Measurements from ENCODE around the gene MIEN1. TPM values are rescaled to one million over a fixed set of nuclear protein-coding genes. Genes with fewer than 3 reads are reported as not detected.

Gene MIEN1
- total and polyA plus RNA-seq, 5 donors = 53.6 to 152 (median 65.3) TPM

- ATAC-seq = no peak
- DNase-seq = no peak
- intact Hi-C loops (cut with DNase I) = no loop called here
- Histone ChIP-seq H3K4me1 (ENCODE audit: control insufficient read depth, insufficient read depth, low read length) (no peaks in the 10 kb centered on the region), H3K4me3 (ENCODE audit: low read length) (no peak overlapping the region), H3K9me3 (ENCODE audit: control insufficient read depth, low read length) (no peaks in the 10 kb centered on the region), H3K27ac (ENCODE audit: low read length) (no peak overlapping the region), H3K27me3 (ENCODE audit: control insufficient read depth, insufficient read depth) (no peaks in the 10 kb centered on the region)
- 92% methylated on average over 7 of the region's 7 CpGs for WGBS
Observed at GRCh38 chr17:39746145-39746461, 15.8 kb upstream of the MIEN1 start.

- Histone ChIP-seq H3K4me3 (ENCODE audit: low read length) (no peak overlapping the region), H3K27ac (ENCODE audit: low read length) (no peak overlapping the region), H3K9me3 (ENCODE audit: control insufficient read depth, low read length) (no peaks in the 10 kb centered on the region), H3K4me1 (ENCODE audit: control insufficient read depth, insufficient read depth, low read length) (no peaks in the 10 kb centered on the region), H3K27me3 (ENCODE audit: control insufficient read depth, insufficient read depth) (no peaks in the 10 kb centered on the region)
- DNase-seq (peak in 2 of 3 donors; percentile 3 to 36), ATAC-seq (no peak)
- intact Hi-C loops (cut with DNase I) = no loop called here
- WGBS = 93% methylated on average over 23 of the region's 23 CpGs
Observed at GRCh38 chr17:39745335-39746144, 15.2 kb upstream of the MIEN1 start.

GRCh38 chr17:39744836-39745215, 14.5 kb upstream of the MIEN1 start:
- Histone ChIP-seq H3K4me3 (ENCODE audit: low read length) (no peak overlapping the region), H3K4me1 (ENCODE audit: control insufficient read depth, insufficient read depth, low read length) (no peaks in the 10 kb centered on the region), H3K27me3 (ENCODE audit: control insufficient read depth, insufficient read depth) (no peaks in the 10 kb centered on the region), H3K27ac (ENCODE audit: low read length) (no peak overlapping the region), H3K9me3 (ENCODE audit: control insufficient read depth, low read length) (no peaks in the 10 kb centered on the region)
- DNase-seq = peak in 2 of 3 donors; percentile 30 to 32
- intact Hi-C loops (cut with DNase I) = no loop called here
- ATAC-seq = no peak
- WGBS = 72% methylated on average over 8 of the region's 8 CpGs

- 82% methylated on average over 16 of the region's 16 CpGs for WGBS
- no peak for ATAC-seq
- H3K9me3 ChIP-seq (ENCODE audit: control insufficient read depth, low read length) = no peaks in the 10 kb centered on the region
- intact Hi-C loops (cut with DNase I) = no loop called here
- DNase-seq = peak in 2 of 3 donors; percentile 7 to 25
- no peaks in the 10 kb centered on the region for H3K27me3 ChIP-seq (ENCODE audit: control insufficient read depth, insufficient read depth)
- no peak overlapping the region for H3K4me3 ChIP-seq (ENCODE audit: low read length)
- H3K27ac ChIP-seq (ENCODE audit: low read length) = no peak overlapping the region
- H3K4me1 ChIP-seq (ENCODE audit: control insufficient read depth, insufficient read depth, low read length) = no peaks in the 10 kb centered on the region
Observed at GRCh38 chr17:39744075-39744835, 13.9 kb upstream of the MIEN1 start.

GRCh38 chr17:39742856-39743436, 12.6 kb upstream of the MIEN1 start:
- DNase-seq (peak in 2 of 3 donors; percentile 9 to 31), ATAC-seq (no peak)
- Histone ChIP-seq H3K27me3 (ENCODE audit: control insufficient read depth, insufficient read depth) (no peaks in the 10 kb centered on the region), H3K27ac (ENCODE audit: low read length) (no peak overlapping the region), H3K4me1 (ENCODE audit: control insufficient read depth, insufficient read depth, low read length) (no peaks in the 10 kb centered on the region), H3K4me3 (ENCODE audit: low read length) (no peak overlapping the region), H3K9me3 (ENCODE audit: control insufficient read depth, low read length) (no peaks in the 10 kb centered on the region)
- 81% methylated on average over 21 of the region's 21 CpGs for WGBS
- intact Hi-C loops (cut with DNase I) = no loop called here

- DNase-seq = peak in 2 of 3 donors; percentile 10 to 28
- no peaks in the 10 kb centered on the region for H3K27me3 ChIP-seq (ENCODE audit: control insufficient read depth, insufficient read depth)
- WGBS = 80% methylated on average over 18 of the region's 18 CpGs
Observed at GRCh38 chr17:39742126-39742855, 12.0 kb upstream of the MIEN1 start.

GRCh38 chr17:39740357-39741111, 10.2 kb upstream of the MIEN1 start:
- Histone ChIP-seq H3K27me3 (ENCODE audit: control insufficient read depth, insufficient read depth) (no peaks in the 10 kb centered on the region), H3K9me3 (ENCODE audit: control insufficient read depth, low read length) (no peaks in the 10 kb centered on the region), H3K4me1 (ENCODE audit: control insufficient read depth, insufficient read depth, low read length) (no peaks in the 10 kb centered on the region), H3K4me3 (ENCODE audit: low read length) (no peak overlapping the region), H3K27ac (ENCODE audit: low read length) (no peak overlapping the region)
- peak in 2 of 3 donors; percentile 52 to 56 for DNase-seq
- peak in 1 of 2 donors; percentile 39 for ATAC-seq
- intact Hi-C loops (cut with DNase I) = no loop called here
- 45% methylated on average over 16 of the region's 16 CpGs for WGBS

More at GRCh38 chr17:39742126-39742855, 12.0 kb upstream of the MIEN1 start:
- no peak for ATAC-seq
- Histone ChIP-seq H3K4me3 (ENCODE audit: low read length) (no peak overlapping the region), H3K27ac (ENCODE audit: low read length) (no peak overlapping the region), H3K9me3 (ENCODE audit: control insufficient read depth, low read length) (no peaks in the 10 kb centered on the region), H3K4me1 (ENCODE audit: control insufficient read depth, insufficient read depth, low read length) (no peaks in the 10 kb centered on the region)
- intact Hi-C loops (cut with DNase I) = no loop called here

- 40% methylated on average over 9 of the region's 9 CpGs for WGBS
- Histone ChIP-seq H3K4me3 (ENCODE audit: low read length) (no peak overlapping the region), H3K9me3 (ENCODE audit: control insufficient read depth, low read length) (no peaks in the 10 kb centered on the region), H3K4me1 (ENCODE audit: control insufficient read depth, insufficient read depth, low read length) (no peaks in the 10 kb centered on the region), H3K27me3 (ENCODE audit: control insufficient read depth, insufficient read depth) (no peaks in the 10 kb centered on the region), H3K27ac (ENCODE audit: low read length) (no peak overlapping the region)
- intact Hi-C loops (cut with DNase I) = no loop called here
- ATAC-seq (no peak), DNase-seq (peak in 1 of 3 donors; percentile 16)
Observed at GRCh38 chr17:39739885-39740356, 9.6 kb upstream of the MIEN1 start.

- H3K4me3 ChIP-seq (ENCODE audit: low read length) = peak overlapping the region; percentile 30
- peak in 2 of 3 donors; percentile 63 to 66 for DNase-seq
- WGBS = 16% methylated on average over 32 of the region's 32 CpGs
- no peak overlapping the region for H3K27ac ChIP-seq (ENCODE audit: low read length)
- no peaks in the 10 kb centered on the region for H3K9me3 ChIP-seq (ENCODE audit: control insufficient read depth, low read length)
- H3K27me3 ChIP-seq (ENCODE audit: control insufficient read depth, insufficient read depth) = no peaks in the 10 kb centered on the region
- H3K4me1 ChIP-seq (ENCODE audit: control insufficient read depth, insufficient read depth, low read length) = no peaks in the 10 kb centered on the region
- intact Hi-C loops (cut with DNase I) = no loop called here
- ATAC-seq = peak; percentile 27 to 33
Observed at GRCh38 chr17:39738983-39739884, 8.9 kb upstream of the MIEN1 start.

Data from right cardiac atrium (tissue), 5 donors.